Upper lobe of left lung (tissue), 4 donors: Measurements from ENCODE around the gene C4orf17.

ENCODE experiments used
- EP300 ChIP-seq, 4 donors: sonication (generic); formaldehyde crosslinking; IDR thresholded peaks; one replicate each; pipeline ENCODE4 v1.5.1; 2017; ENCODE audit warnings: antibody characterized with exemption in 4 of 4, control low read depth in 2 of 4
- TF ChIP-seq, protein P1 (sequence below), 6 experiments: fragments of 450-650 bp in 4 of 6; fragments of 200-600 bp in 2 of 6; sonication (generic) in 2 of 6; IDR thresholded peaks; one replicate each; pipeline ENCODE4 v1.5.1; 2016 to 2019; ENCODE audit warnings: antibody characterized with exemption in 6 of 6

DNA sequence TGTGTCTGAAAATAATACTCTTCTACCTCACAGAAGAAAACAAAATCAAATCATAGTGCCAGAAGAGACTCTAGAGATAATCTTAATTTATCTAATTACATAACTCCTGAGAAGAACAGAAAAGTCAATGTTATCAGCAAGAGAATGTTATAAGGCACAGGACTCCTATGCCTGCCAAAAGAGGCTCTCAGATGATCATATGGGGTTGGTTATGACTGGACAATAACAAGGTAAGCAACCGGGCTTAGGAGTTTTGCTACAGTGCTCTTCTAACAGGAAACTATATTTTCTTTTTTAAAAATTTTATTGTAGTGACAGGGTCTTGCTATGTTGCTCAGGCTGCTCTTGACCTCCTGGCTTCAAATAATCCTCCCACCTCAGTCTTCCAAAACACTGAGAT, 3.5 kb upstream of the C4orf17 start:
- TF ChIP-seq, protein P1, sequence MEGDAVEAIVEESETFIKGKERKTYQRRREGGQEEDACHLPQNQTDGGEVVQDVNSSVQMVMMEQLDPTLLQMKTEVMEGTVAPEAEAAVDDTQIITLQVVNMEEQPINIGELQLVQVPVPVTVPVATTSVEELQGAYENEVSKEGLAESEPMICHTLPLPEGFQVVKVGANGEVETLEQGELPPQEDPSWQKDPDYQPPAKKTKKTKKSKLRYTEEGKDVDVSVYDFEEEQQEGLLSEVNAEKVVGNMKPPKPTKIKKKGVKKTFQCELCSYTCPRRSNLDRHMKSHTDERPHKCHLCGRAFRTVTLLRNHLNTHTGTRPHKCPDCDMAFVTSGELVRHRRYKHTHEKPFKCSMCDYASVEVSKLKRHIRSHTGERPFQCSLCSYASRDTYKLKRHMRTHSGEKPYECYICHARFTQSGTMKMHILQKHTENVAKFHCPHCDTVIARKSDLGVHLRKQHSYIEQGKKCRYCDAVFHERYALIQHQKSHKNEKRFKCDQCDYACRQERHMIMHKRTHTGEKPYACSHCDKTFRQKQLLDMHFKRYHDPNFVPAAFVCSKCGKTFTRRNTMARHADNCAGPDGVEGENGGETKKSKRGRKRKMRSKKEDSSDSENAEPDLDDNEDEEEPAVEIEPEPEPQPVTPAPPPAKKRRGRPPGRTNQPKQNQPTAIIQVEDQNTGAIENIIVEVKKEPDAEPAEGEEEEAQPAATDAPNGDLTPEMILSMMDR (IDR thresholded peaks at IDR 0.05), result no peak
- no peak for TF ChIP-seq EP300 (IDR thresholded peaks at IDR 0.05)
